ENCODE measurements around the gene SCLT1. TPM values are rescaled to one million over a fixed set of nuclear protein-coding genes. Genes with fewer than 3 reads are reported as not detected.
A peak's percentile ranks its signal among the peaks of the same experiment; 100 is the strongest.

The SCLT1 gene
- total RNA-seq, 1 experiment from 2014 or later = 14.3 TPM

GRCh38 chr4:129093191-129093920, at the start of gene SCLT1 (continued):
- TF ChIP-seq, protein P1, sequence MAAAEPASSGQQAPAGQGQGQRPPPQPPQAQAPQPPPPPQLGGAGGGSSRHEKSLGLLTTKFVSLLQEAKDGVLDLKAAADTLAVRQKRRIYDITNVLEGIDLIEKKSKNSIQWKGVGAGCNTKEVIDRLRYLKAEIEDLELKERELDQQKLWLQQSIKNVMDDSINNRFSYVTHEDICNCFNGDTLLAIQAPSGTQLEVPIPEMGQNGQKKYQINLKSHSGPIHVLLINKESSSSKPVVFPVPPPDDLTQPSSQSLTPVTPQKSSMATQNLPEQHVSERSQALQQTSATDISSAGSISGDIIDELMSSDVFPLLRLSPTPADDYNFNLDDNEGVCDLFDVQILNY (CRISPR knock-in tag; IDR thresholded peaks at IDR 0.05) = peak; percentile 47; the same call in 1 of the 2 replicates
- TF ChIP-seq, protein P2, sequence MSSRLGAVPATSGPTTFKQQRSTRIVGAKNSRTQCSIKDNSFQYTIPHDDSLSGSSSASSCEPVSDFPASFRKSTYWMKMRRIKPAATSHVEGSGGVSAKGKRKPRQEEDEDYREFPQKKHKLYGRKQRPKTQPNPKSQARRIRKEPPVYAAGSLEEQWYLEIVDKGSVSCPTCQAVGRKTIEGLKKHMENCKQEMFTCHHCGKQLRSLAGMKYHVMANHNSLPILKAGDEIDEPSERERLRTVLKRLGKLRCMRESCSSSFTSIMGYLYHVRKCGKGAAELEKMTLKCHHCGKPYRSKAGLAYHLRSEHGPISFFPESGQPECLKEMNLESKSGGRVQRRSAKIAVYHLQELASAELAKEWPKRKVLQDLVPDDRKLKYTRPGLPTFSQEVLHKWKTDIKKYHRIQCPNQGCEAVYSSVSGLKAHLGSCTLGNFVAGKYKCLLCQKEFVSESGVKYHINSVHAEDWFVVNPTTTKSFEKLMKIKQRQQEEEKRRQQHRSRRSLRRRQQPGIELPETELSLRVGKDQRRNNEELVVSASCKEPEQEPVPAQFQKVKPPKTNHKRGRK (CRISPR knock-in tag; IDR thresholded peaks at IDR 0.05; ENCODE audit: borderline replicate concordance) = no peak
- TF ChIP-seq ATF2 (CRISPR knock-in tag; IDR thresholded peaks at IDR 0.05; ENCODE audit: borderline replicate concordance, low read depth) = no peak
- no peak for TF ChIP-seq ZNF532 (CRISPR knock-in tag; IDR thresholded peaks at IDR 0.05; ENCODE audit: borderline replicate concordance)
- no peak for TF ChIP-seq ZNF121 (CRISPR knock-in tag; IDR thresholded peaks at IDR 0.05)
- TF ChIP-seq ATF1 (CRISPR knock-in tag; IDR thresholded peaks at IDR 0.05) = no peak
- TF ChIP-seq, protein P3, sequence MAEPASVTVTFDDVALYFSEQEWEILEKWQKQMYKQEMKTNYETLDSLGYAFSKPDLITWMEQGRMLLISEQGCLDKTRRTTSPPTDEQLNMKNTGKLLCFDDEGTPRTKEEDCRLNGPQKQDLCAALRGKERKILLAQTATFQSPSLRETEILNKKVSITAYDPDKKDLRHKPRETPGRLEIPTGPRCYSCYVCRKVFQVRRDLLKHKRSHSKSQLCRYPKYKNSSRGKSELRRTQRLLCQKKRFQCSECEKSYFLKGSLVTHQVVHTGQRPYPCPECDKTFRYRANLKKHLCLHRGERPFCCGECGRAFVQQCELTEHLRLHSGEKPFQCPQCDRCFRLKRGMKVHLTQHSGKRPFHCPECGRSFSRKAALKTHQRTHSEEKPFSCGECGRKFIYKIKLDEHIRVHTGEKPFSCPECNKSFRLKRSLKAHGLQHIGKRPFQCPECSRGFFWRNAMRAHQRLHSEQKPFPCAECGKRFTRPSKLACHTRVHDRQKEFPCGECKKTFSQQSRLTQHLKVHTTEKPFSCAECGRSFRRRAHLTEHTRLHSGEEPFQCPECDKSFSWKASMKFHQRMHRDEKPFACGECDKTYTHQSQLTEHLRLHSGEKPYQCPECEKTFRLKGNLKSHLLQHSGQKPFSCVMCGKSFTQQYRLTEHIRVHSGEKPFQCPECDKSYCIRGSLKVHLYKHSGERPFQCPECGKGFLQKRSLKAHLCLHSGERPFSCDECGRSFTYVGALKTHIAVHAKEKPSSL (CRISPR knock-in tag; conservative IDR thresholded peaks at IDR 0.05) = no peak
- peak; percentile 97 for TF ChIP-seq FOXP1 (CRISPR knock-in tag; IDR thresholded peaks at IDR 0.05; ENCODE audit: borderline replicate concordance)
- TF ChIP-seq NR3C1 (CRISPR knock-in tag; conservative IDR thresholded peaks at IDR 0.05; ENCODE audit: low read depth) = no peak
- TF ChIP-seq ETV6 (CRISPR knock-in tag; IDR thresholded peaks at IDR 0.05) = peak; percentile 95; the same call in 1 of the 2 replicates
- TF ChIP-seq, protein P4, sequence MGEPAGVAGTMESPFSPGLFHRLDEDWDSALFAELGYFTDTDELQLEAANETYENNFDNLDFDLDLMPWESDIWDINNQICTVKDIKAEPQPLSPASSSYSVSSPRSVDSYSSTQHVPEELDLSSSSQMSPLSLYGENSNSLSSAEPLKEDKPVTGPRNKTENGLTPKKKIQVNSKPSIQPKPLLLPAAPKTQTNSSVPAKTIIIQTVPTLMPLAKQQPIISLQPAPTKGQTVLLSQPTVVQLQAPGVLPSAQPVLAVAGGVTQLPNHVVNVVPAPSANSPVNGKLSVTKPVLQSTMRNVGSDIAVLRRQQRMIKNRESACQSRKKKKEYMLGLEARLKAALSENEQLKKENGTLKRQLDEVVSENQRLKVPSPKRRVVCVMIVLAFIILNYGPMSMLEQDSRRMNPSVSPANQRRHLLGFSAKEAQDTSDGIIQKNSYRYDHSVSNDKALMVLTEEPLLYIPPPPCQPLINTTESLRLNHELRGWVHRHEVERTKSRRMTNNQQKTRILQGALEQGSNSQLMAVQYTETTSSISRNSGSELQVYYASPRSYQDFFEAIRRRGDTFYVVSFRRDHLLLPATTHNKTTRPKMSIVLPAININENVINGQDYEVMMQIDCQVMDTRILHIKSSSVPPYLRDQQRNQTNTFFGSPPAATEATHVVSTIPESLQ (CRISPR knock-in tag; IDR thresholded peaks at IDR 0.05) = no peak
- TF ChIP-seq CREM (CRISPR knock-in tag; IDR thresholded peaks at IDR 0.05) = peak; percentile 85
- TF ChIP-seq NFYB (CRISPR knock-in tag; conservative IDR thresholded peaks at IDR 0.05; ENCODE audit: low read depth) = peak; percentile 56
- TF ChIP-seq ESRRA (CRISPR knock-in tag; IDR thresholded peaks at IDR 0.05; ENCODE audit: borderline replicate concordance) = peak; percentile 81; the same call in 1 of the 2 replicates
- TF ChIP-seq E2F4 (CRISPR knock-in tag; IDR thresholded peaks at IDR 0.05; ENCODE audit: borderline replicate concordance, low read depth) = peak; percentile 26; the same call in 1 of the 2 replicates
- peak; percentile 78; the same call in 1 of the 2 replicates for TF ChIP-seq RELA (CRISPR knock-in tag; IDR thresholded peaks at IDR 0.05; ENCODE audit: borderline replicate concordance)
- no peak for TF ChIP-seq PRRX2 (CRISPR knock-in tag; IDR thresholded peaks at IDR 0.05)
- no peak for TF ChIP-seq FOXJ3 (CRISPR knock-in tag; IDR thresholded peaks at IDR 0.05; ENCODE audit: borderline replicate concordance)
- peak; percentile 87 for TF ChIP-seq ATF3 (CRISPR knock-in tag; conservative IDR thresholded peaks at IDR 0.05)
- TF ChIP-seq, protein P5, sequence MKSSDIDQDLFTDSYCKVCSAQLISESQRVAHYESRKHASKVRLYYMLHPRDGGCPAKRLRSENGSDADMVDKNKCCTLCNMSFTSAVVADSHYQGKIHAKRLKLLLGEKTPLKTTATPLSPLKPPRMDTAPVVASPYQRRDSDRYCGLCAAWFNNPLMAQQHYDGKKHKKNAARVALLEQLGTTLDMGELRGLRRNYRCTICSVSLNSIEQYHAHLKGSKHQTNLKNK (CRISPR knock-in tag; IDR thresholded peaks at IDR 0.05) = no peak
- TF ChIP-seq ZBTB21 (CRISPR knock-in tag; IDR thresholded peaks at IDR 0.05; ENCODE audit: borderline replicate concordance) = peak; percentile 96
- TF ChIP-seq ZNF317 (CRISPR knock-in tag; IDR thresholded peaks at IDR 0.05; ENCODE audit: borderline replicate concordance, low read depth) = 0 out of 2 replicates have a peak, but pooled peaks have one; percentile 42

All from WTC11 (cell line).